ENCODE results near the gene TMPRSS13. TPM values are rescaled to one million over a fixed set of nuclear protein-coding genes. Genes with fewer than 3 reads are reported as not detected.

Gene TMPRSS13
- total RNA-seq, 1 donor from 2014 or later = 1.9 TPM

DNA sequence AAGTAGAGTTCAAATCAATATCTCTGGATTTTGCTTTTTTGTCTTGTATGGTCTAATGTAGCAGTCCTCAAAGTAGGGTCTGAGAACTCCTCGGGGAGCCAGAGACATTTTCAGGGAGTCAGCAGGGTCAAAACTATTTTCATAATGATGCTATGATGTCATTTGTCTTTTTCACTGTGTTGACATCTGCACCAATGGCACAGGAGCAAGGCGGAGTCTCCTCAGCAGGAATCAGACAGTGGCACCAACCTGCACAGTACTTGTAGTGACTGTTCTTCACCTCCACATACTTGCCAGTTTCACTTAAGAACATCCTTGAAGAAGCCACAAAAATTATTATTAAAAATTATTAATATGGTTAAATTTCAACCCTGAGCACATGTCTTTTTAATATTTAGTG lies 37.8 kb downstream of the TMPRSS13 start:
- no peak for DNase-seq (ENCODE audit: low spot score)

DNA sequence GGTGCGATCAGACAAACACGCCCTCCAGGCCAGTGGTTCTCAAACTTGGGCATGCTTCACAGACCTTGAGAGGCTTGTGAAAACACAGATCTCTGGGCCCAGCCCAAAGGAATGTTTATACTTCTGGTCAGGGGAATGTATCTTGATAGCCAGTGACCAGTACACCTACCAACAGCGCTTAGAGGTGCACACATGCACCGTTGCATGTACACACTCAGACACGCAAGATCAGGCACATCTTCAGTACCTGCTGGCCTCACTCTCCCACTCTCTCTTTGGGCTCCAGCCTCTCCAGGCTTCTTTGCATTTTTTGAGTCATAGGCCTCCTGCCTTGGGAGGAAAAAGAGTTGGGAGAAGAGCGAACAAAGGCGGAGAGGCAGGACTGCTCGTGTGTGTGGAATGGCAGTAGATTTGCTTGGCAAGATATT lies 41.0 kb downstream of the TMPRSS13 start:
- peak; percentile 35 for DNase-seq (ENCODE audit: low spot score)

DNA sequence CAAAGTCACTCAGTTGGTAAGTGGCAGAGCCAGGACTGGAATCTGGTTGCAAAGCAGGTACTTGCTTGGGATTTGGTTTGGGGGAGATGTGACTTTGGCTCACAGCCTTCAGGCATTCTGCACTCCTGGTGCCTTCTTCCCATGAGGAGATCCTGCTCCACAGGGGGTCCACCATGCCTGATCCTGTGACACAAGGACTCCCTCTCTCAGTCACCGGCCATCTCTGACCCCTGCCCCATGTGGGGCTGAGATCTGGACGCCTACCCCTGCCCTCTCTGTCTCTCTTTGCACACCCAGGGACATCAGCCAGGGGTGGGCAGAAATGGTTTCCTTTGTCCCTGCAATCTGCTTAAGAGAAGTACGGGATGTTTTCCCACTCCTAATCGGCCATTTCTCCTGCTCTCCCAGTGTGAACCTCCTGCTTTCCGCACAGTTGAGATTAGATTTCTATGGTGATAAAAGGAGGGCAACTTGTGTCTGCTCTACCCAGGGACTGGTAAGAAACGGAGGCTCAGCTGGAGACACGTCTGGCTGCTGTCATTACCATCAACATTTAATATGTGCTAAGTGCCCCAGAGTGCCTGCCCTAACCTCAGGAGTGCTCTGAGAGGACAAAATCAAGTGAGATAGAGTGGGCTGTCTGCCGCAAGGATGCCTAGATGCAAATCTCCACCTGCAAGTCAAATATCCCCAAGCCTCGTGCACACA lies 41.6 kb downstream of the TMPRSS13 start:
- DNase-seq (ENCODE audit: low spot score) = no peak

DNA sequence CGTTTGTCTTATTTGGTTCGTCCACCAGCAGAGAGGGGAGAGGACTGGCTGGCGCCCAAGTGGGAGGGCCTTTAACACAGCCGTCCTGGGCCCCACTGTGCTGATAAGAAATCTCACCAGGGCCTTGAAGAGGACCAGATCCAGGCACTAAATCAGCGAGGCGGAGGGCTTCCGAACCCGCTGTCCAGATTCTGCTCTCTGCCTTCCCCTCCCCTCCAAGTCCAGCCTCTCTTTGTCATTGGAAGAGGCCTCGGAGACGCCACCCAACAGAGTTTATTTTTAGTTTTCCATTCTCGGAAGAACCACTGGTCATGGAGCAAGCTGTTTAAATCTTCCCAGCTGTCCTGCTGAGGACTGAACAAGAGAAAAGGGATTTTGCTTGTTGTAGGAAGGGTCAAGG lies 43.4 kb downstream of the TMPRSS13 start:
- peak; percentile 88 for DNase-seq (ENCODE audit: low spot score)

DNA sequence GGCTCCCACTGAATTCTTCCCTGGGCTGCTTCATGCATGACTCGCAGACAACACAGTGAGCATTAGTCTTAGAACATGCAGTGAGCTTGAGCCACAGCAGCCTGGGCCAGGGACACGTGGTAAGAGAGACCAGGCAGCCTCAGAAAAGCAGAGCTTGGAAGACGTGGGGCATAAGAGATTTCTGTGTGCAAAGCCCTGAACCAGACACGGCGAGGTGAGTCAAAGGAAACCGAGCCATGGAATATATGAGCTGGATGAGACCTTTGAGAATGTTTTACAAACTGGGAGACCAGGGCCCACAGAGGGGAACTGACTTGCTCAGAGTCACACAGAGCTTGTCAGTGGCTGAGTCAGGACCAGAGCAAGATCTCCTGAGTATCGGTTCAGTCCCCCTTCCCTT lies 44.2 kb downstream of the TMPRSS13 start:
- DNase-seq (ENCODE audit: low spot score) = no peak

DNA sequence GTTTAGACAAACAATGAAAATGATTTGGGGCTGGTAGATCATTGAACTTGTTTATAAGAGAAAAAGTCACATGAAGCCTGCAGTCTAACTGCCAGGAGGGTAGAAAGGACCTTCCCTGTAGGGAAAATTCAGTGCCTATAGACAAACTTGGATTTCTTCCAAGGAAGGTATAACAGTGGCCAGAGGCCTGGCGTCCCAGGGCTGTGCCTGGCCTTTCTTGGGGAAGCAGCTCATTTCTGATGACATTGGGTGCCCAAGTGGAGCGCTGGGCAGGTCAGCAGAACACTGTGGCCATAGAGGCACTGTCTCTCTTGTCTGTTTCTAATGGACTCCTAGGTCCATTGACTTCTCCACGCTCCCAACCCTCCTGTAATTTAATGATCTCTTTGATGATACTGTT lies 46.1 kb downstream of the TMPRSS13 start:
- DNase-seq (ENCODE audit: low spot score) = no peak

DNA sequence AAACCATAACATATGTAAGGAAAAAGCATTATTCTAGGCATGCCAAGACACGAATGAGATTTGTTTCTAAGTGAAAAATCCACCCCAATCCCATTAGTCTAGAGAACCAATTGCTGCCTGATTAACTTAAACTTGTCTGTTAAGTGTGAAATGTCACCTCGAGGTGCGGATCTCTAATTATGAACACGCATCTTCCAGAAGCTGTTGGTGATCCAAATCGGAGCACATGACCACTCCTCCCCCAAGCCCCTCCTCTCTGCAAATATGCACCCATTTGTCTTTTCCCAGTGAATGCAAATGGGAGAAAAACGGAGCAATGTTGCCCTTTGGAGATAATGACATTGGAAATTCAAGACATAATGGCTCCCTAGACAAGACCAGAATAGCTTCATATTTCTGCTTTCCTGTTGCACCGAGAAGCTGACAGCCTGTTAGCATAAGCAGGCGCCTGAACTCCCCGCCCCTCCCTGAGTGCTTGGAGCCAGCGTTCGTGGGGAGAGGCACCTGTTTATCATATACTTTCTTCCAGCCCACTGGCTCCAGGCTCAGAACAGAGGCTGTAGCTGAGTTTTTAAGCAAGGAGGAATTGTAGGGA lies 46.8 kb downstream of the TMPRSS13 start:
- no peak for DNase-seq (ENCODE audit: low spot score)

DNA sequence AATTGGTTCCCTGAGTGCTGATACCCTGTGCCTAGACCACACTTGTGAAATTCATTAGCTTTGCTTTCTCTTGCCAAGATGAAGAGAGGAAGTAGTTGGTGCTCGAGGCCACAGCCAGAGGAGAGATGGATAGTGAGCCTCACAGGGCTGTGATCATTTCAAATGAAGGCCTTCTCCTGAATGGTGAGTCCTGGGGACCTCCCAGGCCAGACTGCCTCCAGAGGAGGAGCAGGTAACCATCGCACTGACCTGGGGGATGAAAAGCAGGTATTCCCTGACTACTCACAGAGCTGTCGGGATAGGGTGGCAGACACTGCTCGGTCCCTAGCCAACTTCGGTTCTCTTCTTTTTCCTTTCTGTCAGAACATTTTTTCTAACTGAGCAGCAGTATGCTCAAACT lies 48.0 kb downstream of the TMPRSS13 start:
- DNase-seq (ENCODE audit: low spot score) = no peak

DNA sequence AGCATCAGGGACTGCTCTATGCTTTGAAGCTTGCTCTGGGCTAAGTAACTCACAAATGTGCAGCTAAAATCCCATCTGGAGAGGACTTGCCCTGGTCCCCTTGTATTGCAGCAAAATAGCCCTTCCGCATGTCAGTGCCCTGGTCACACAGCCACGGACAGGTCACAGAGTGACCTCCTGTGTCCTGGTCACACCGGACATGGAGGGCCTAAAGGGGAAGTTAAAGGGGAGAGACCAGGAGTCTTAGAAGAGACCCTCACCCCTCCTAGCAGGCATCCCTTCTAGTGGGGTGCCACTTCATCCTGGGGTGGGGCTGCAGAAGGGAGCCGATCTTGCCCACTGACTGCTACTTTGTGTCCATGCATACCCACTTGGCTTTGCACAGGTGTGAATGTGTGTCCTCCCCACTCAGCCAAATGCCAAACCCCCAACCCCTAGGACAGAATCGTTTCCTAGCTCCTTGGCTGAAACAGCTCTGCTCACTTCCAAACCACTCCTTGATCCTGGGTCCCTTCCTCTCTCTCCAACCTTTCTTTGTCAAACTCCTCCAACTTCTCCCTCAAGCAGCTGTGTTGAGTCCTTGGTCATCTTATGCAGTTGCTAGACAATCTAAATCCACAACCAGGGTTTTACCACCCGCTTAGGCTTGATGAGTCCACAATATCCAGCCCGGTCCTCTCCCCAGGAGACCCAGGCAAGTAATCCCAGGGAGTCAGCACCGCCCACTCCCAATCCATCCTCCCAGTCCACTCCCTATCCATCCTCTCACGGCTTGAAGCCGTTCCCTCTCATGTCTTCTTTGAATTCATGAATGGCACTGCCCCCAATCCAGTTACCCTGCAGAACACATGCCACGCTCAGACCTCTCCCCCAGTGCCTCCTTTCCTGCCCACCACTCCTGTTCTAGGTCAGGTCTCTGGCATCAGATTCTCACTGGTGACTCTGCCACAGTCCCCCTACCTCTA lies 49.4 kb downstream of the TMPRSS13 start:
- no peak for DNase-seq (ENCODE audit: low spot score)

DNA sequence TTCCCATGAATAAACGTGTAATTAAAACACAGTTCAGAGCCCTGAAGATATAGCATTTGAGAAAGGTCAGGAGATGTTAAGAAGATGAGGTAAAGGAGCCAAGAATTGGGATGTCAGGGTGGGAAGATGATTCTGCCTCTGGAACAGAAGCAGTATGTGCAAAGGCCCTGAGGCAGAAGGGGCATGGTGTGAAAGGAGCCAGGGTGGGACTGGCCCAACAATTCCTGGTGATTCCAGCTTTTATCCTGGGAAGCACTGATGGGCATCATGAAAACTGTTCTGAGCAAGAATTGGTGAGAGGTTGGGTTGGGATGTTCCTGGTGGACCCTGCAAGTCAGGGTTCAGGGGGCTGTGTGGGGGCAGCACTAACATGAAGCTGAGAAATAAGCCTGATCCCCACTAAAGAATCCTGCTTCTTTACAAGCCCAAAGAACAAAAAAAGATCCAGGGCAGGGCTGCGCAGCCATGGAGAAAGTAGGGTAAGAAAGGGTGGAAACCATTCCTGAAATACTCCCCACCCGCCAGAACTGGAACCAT lies 50.2 kb downstream of the TMPRSS13 start:
- DNase-seq (ENCODE audit: low spot score) = no peak

DNA sequence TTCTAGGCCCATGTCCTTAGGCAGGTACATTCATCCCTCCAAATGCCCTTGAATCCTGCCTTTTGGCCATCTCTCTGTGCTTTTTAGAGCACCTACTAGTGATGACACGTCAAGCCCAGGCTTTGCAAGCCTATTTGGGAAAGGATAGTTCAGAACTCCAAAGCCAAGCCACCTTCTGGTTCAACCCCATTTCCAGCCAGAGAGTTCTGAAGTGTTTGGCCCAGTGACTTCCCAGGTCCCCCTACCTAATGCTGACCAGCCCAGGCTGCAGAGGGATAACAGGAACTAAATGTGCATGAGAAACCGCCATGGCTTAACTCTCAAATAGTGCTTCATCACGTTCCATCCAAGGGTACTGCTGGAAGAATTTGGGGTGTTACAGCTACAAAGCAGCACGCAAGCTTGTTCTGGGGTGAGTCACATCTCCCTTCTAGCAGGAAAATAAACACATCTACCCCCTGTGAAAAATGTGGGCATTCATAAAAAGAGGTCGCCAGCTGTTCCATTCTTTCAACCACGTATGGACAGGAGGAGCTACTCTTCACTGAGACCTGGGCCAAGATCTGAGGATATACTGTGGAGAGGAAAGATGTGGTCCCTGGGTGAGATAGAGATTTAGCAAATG lies 50.8 kb downstream of the TMPRSS13 start:
- DNase-seq (ENCODE audit: low spot score) = no peak

DNA sequence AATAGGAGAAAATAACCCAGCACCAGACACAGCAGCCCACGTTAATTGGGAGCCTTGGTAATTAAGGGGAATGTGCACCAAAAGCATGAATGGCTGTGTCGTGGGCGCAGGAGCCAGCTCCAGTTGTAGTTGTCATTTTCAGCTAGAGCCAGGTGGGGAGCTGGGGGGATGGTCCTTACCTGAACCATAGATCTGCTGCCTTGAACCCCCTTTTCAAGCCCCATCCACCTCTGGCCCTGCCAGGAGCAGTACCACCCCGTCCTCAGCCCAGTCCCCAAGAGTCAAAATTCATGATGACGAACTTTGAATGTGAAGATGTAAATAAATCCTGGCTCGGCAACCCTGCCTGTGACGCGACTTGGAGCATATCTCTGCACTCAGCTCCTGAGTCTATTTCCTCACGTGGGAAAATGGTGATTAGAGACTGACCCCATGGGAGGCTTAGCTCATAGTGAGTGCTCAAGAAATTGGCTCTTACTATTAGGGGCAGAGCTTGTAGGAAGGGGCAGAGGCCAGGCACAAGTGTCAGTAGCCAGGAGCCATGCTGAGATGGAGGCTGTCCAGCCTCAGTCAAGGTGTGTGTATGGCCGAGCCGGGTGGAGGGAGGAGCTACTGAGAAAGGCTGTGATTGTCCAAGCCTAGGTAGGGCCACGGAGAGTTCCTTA lies 52.0 kb downstream of the TMPRSS13 start:
- no peak for DNase-seq (ENCODE audit: low spot score)

DNA sequence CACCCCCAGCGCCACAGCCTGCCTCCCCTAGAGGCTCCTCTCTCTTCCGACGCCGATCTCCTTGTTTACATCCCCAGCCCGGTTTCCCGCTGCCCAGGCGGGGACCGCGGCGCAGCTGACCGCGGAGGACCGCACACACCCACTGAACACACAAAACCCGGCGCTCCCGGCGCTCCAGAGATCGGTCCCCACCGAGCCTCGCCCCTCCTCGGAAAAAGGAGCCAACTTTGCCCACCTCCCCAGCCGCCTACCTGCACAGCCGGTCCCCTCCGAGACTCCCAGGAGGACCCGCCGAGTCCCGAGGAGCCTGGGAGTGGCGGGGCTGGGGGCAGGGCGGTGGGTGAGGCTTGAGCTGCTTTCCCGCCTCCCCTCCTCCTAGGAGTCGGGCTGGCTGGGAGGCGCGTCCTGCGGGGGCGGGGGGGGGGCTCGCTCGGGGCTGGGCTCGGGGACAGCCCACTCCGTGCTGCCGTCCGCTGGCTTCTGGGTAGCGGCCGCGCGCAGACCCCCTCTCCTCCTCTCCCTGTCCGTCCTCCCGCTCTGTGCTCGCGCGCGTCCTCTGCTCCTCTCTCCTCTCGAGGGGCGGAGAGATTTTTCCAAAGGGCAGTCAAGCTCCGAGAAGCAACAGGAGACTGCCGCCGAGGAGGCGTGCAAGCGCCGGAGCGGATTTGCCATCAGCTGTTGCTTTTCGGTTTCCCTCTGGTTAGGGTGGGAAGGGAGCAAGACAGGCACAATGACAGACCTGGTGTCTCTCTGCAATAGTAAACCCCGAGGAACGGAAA lies 52.7 kb downstream of the TMPRSS13 start, which contains the start of gene FXYD6:
FXYD6 (minus strand) TSS at position 318 of the 779 bp plus-strand sequence. CDS start 33,882 bp downstream, outside the sequence.
- DNase-seq (ENCODE audit: low spot score) = peak; percentile 69

DNA sequence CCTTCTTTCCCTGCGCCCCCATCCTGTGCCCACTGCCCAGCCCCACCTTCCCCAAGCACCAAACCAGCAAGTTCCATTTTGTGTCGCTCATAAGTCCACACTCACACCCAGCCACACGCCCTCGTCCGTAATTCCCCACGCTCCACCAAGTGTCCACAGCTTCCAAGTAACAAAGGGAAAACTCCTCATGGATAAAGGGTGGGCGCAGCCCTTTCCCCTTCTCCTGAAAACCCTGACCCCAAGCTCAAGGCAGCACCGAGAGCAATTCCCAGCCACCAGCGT lies 53.2 kb downstream of the TMPRSS13 start:
- DNase-seq (ENCODE audit: low spot score) = no peak

DNA sequence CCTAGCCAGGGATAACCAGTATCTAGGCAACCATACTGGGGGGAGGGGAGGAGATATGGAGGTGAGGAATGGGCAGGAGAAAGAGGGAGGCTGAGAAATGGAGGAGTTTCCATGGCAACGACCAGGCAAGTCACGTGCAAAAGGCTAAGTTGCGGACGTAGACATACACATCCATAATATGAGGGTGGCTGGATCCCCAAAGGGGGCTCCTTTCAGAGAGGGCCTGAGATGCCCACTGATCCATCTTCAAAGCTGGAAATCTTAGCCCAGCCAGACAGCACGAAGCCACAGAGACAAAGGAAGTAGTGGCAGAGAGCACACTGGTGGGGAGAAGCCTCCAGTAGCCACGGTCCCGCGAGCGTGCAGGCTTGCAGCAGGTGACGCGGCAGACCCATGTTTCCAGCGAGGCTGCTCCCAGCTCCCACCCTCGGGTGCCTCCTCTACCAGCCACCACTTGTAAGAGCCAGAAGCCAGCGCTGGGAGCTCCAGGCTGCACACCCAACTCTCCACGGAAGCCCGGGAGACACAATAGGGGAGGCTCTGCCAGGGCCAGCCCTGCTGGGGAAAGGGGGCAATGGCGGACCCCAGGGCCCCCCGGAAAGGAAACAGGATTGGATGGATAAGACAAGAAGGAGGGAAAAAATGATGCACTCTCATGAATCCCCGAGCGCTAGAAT lies 53.7 kb downstream of the TMPRSS13 start:
- no peak for DNase-seq (ENCODE audit: low spot score)

DNA sequence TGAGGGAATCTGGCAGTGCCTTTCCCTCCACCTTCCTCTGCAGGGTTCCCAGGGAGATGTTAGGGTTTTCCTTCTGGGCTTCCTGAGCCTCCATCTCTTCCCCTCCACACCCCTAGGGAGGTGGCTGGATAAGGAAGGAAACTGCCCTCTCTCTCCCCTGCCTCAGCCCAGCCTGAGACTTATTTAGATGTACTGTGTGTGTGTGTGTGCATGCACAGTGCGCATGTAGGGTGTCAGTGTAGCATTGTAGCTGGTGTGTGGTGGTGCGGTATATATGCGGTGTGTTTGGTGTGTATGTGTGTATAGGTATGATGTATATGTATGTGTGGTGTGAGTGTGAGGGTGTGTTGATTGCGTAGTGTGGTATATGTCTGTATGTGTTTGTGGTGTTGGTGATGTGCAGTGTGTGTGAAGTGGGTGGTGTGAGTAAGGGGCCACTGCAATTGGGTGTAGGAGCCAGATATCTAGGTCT lies 54.3 kb downstream of the TMPRSS13 start:
- no peak for DNase-seq (ENCODE audit: low spot score)

DNA sequence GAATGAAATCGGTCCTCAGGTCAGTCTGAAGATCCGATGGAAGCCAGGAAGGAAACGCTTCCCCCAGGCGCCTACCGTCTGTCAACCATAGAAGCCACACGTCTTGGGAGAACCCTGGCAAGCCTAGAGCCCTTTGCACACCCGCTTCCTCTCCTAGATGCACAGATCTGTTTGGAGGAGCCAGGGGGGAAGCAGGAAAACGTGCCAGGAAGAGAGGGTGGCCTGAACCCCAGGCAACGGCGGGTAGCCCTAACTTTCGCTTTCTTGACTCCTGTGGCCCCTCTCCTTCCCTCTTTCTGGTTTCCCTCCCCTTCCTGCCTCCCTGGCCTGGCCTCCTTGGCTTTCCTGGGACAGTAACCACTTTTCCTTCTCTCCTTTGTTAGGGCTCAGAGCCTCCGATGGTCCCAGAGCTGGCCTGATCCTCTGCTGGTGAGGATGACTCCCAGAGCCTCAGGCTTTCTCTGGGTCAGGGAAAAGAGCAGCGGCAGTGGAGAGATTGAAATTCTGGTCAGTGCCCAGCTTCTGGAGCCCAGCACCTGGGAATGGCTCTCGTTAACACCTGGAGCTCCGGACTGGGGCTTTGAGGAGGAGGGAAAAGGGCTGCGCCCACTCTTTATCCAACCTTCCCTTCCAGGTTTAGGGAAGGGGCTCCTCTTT lies 54.8 kb downstream of the TMPRSS13 start:
- DNase-seq (ENCODE audit: low spot score) = no peak

DNA sequence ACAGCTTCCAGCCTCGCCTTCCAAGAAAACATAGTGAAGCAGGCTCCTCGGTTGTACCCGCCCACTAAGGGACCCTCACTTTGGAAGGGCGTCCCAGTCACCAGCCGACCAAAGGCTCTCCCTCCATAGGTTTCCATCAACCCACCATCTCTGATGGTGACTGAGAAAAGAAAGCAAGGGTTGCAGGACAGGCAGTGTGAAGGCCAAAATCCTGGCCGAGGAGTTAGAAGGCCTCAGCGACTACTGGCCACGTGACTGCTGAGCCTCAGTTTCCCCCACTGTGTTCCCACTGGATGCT lies 55.4 kb downstream of the TMPRSS13 start:
- no peak for DNase-seq (ENCODE audit: low spot score)
